SH-SY5Y (cell line): ENCODE results near the gene KANSL1.

Experiments
- GATA2 ChIP-seq: IDR thresholded peaks from 2 replicates; pipeline ENCODE4 v1.6.1; 2011; ENCODE audit warnings: mild to moderate bottlenecking, low read depth, low read length
- GATA3 ChIP-seq: IDR thresholded peaks from 2 replicates; pipeline ENCODE4 v1.6.1; 2011; ENCODE audit warnings: low read depth, mild to moderate bottlenecking, low read length, moderate library complexity

GRCh38 chr17:46027976-46028325 is 165.3 kb downstream of the KANSL1 start:
- TF ChIP-seq GATA3 (no peak), GATA2 (no peak)
